Aortic smooth muscle cell (primary cell): ENCODE data around the gene MAGEB2. TPM values are rescaled to one million over a fixed set of nuclear protein-coding genes. Genes with fewer than 3 reads are reported as not detected.

Source experiments
- total RNA-seq: library from RNA; depleted of rRNA; stranded (reverse); fragments of >200 nt; gene quantifications from 2 replicates; pipeline ENCODE4 v1.2.3, GENCODE V29; 2014

Gene MAGEB2, protein sequence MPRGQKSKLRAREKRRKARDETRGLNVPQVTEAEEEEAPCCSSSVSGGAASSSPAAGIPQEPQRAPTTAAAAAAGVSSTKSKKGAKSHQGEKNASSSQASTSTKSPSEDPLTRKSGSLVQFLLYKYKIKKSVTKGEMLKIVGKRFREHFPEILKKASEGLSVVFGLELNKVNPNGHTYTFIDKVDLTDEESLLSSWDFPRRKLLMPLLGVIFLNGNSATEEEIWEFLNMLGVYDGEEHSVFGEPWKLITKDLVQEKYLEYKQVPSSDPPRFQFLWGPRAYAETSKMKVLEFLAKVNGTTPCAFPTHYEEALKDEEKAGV
- not detected in 2 replicates for total RNA-seq

DNA sequence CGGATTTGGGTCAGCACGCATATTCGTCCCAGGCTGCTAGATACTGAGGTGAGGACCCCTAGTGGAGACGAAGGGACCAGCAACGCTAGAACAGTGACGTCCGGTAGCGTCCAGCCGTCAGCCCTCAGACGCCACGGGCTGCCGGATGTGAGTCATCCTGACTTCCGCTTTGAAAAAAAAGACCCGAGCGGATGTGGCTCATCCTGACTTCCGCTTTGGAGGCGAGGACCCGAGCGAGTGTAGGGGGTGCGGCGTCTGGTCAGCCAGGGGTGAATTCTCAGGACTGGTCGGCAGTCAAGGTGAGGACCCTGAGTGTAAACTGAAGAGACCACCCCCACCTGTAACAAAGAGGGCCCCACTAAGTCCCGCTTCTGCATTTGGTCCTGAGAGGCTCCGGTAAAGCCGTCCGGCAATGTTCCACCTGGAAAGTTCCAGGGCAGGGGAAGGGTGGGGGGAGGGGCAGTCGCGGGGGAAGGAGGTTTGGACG is at the start of gene MAGEB2:
MAGEB2 (plus strand) TSS at position 207 of the 487 bp plus-strand sequence. CDS start 3,018 bp downstream, outside the sequence.

DNA sequence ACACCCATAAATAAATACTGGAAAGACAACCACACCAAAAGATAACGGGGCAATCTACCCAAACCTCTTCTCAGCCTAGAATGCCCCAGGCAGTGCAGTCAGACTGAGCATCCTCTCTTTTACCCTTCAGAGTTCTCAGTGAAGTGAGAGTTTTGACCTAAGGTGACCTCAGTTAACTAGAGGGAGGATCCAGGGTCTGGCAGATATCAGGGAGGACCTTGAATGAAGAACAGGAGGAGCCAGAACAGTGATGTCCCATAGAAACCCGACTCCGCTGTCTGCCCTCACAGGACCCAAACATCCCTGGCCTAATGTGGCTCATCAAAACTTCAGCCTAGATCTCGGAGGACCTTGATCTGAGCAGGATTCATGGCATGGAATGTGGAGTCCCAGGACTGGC is 15.0 kb downstream of the MAGEB2 start, which contains the start of gene MAGEB3:
MAGEB3 (plus strand) TSS at position 263 of the 400 bp plus-strand sequence. CDS start 5,268 bp downstream, outside the sequence.

DNA sequence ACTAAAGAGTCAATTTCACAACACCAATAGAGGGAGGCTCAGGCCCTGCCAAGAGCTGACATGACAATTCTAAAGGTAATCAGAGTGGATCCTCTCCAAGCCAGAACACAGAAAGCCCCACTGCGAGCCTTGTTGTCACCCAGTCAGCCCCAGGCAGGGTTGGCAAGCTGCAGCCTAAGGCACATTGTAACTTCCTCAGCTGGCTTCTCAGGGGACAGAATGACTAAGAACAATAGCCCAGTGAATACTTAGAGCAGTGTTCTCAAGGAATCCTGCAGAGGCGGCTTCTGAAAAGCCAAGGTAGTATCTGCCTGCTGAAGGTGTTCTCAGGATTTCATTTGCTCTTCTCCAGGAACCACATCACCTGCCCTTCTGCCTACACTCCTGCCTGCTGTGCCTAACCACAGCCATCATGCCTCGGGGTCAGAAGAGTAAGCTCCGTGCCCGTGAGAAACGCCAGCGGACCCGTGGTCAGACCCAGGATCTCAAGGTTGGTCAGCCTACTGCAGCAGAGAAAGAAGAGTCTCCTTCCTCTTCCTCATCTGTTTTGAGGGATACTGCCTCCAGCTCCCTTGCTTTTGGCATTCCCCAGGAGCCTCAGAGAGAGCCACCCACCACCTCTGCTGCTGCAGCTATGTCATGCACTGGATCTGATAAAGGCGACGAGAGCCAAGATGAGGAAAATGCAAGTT is 26.5 kb downstream of the MAGEB2 start, which contains the start of gene MAGEB4:
MAGEB4 (plus strand) TSS at position 277 of the 692 bp plus-strand sequence; CDS start at position 413, 136 bp downstream.

DNA sequence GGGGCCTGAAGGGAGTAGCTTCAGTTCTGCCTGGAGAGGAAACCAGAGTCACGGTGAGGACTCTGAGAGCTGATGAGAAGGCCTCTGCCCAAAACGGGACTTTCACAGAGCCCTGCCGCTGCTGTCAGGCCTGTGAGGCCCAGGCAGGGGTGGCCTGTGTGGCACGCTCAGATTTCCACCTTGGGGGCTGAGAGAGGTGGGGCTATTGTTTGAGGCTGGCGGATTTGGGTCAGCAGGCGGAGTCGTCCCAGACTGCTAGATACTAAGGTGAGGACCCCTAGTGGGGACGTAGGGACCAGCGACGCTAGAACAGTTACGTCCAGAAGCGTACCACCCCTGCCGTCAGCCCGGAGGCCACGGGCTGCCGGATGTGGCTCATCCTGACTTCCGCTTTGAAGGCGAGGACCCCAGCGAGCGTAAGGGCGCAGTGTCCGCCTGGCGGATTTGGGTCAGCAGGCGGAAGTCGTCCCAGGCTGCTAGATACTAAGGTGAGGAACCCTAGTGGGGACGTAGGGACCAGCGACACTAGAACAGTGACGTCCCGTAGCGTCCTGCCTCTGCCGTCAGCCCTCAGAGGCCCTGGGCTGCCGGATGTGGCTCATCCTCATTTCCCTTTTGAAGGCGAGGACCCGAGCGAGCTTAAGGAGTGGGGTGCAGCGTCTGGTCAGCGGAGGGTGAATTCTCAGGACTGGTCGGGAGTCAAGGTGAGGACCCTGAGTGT is 31.6 kb downstream of the MAGEB2 start, which contains the start of gene MAGEB1:
MAGEB1 (plus strand) TSS at position 378 of the 721 bp plus-strand sequence. CDS start 3,348 bp downstream, outside the sequence.

Other genes starting within 250 kb of the MAGEB2 start
- not detected in 2 replicates for gene MAGEB3, start 15.1 kb downstream of the MAGEB2 start, total RNA-seq
- gene MAGEB4, start 26.4 kb downstream of the MAGEB2 start, total RNA-seq: not detected in 2 replicates
- not detected in 2 replicates for gene MAGEB1, start 31.6 kb downstream of the MAGEB2 start, total RNA-seq
- 0.19 and 0.26 TPM in 2 replicates for gene NR0B1, start 93.8 kb downstream of the MAGEB2 start, total RNA-seq